ENCODE measurements around the gene GIMAP8. TPM values are rescaled to one million over a fixed set of nuclear protein-coding genes. Genes with fewer than 3 reads are reported as not detected.

GIMAP8 gene
- total RNA-seq, 1 experiment from 2014 or later: not detected

DNA sequence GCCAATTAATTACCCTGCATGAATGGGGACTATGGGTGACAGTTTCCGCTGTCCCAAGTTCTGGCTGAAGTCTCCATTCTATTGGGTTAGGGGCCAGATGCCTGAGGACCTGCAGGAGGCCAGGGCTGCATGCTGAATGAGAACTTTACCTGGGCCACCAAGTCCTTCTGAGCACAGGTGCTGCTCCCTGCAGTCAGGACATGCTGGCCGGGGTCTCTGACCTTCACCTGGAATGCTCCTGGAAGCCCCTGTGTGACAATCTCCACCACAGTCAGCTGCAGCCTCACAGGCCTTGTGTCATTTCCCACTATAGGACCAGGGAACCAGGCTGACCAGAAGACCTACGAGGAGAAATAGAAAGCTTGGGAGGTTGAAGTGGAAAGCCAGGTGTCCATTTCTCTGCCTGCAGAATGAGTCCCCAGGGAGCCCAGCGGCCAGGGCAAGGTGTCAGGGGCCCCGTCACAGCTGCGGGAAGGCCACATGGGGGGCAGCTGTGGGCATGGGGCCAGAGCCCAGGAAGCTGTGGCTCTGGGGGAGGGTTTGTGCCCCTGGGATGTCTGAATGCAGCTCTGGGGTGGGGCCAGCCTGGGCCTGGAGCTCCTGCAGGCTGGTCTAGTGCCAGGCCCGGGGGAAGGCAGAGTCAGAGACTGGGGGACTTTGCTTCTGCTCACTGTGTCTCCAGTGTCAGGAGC, 5.6 kb upstream of the GIMAP8 start:
- no peak overlapping the region for H2AK5ac ChIP-seq (ENCODE audit: insufficient read length, low read length)
- H3K4me3 Mint-ChIP-seq: no peak overlapping the region
- no peak for DNase-seq
- H3K4me1 Mint-ChIP-seq: peaks cover 5% of the 10 kb centered on the region in 2 experiments; a peak in 3 of 4 replicates
- no peak overlapping the region for H3K27ac ChIP-seq (ENCODE audit: insufficient read length, low read depth, low read length)
- H2BK15ac ChIP-seq (ENCODE audit: low read depth, low read length): no peak overlapping the region
- H3K79me2 ChIP-seq (ENCODE audit: insufficient read depth, low read length): no peaks in the 10 kb centered on the region
- H3K4me1 ChIP-seq (ENCODE audit: insufficient read depth, low read length): no peaks in the 10 kb centered on the region
- no peak overlapping the region for H3K56ac ChIP-seq (ENCODE audit: insufficient read length, low read depth, low read length)
- TF ChIP-seq, protein P1, sequence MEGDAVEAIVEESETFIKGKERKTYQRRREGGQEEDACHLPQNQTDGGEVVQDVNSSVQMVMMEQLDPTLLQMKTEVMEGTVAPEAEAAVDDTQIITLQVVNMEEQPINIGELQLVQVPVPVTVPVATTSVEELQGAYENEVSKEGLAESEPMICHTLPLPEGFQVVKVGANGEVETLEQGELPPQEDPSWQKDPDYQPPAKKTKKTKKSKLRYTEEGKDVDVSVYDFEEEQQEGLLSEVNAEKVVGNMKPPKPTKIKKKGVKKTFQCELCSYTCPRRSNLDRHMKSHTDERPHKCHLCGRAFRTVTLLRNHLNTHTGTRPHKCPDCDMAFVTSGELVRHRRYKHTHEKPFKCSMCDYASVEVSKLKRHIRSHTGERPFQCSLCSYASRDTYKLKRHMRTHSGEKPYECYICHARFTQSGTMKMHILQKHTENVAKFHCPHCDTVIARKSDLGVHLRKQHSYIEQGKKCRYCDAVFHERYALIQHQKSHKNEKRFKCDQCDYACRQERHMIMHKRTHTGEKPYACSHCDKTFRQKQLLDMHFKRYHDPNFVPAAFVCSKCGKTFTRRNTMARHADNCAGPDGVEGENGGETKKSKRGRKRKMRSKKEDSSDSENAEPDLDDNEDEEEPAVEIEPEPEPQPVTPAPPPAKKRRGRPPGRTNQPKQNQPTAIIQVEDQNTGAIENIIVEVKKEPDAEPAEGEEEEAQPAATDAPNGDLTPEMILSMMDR (conservative IDR thresholded peaks at IDR 0.05): no peak
- WGBS (ENCODE audit: extremely low coverage, insufficient read length, low lambda C conversion rate): no CpG with 5 or more reads among the region's 7 CpGs
- H4K5ac ChIP-seq (ENCODE audit: insufficient read length, low read depth, low read length): no peak overlapping the region
- no peak overlapping the region for H3K14ac ChIP-seq (ENCODE audit: insufficient read depth, low read length)
- no peak overlapping the region for H3K9ac ChIP-seq (ENCODE audit: extremely low read depth, insufficient read length, low read length)
- no peaks in the 10 kb centered on the region for H4K20me1 ChIP-seq (ENCODE audit: control insufficient read depth, insufficient read depth, insufficient read length)
- H3K9me3 ChIP-seq (ENCODE audit: control insufficient read depth, low read depth, low read length): no peaks in the 10 kb centered on the region
- H3K27me3 Mint-ChIP-seq (ENCODE audit: low read depth): peaks cover 79% of the 10 kb centered on the region
- H3T11ph ChIP-seq (ENCODE audit: low read length): no peak overlapping the region
- no peak overlapping the region for H4K91ac ChIP-seq (ENCODE audit: insufficient read length, low read depth, low read length)
- H3K27ac Mint-ChIP-seq: no peak overlapping the region
- H3K23ac ChIP-seq (ENCODE audit: insufficient read length, low read depth, low read length): no peak overlapping the region
- peaks cover 0 to 4% (median 0%) of the 10 kb centered on the region in 3 experiments; a peak in 1 of 7 replicates for H3K36me3 Mint-ChIP-seq (ENCODE audit: insufficient read depth in 1 of 3, low read depth in 3 of 3)
- no peak overlapping the region for H2BK5ac ChIP-seq (ENCODE audit: insufficient read length, low read length)
- no peaks in the 10 kb centered on the region for H3K23me2 ChIP-seq (ENCODE audit: insufficient read length, low read depth, low read length, poor library complexity, severe bottlenecking)
- H3K27me3 ChIP-seq (ENCODE audit: insufficient read depth, low read length): no peaks in the 10 kb centered on the region
- no peak overlapping the region for H3K4ac ChIP-seq (ENCODE audit: low read depth, low read length)
- no peak overlapping the region for H2BK120ac ChIP-seq (ENCODE audit: low read depth, low read length, poor library complexity, severe bottlenecking)
- no peak overlapping the region for H3K18ac ChIP-seq (ENCODE audit: insufficient read length, low read depth, low read length)
- H4K8ac ChIP-seq (replicated peaks; ENCODE audit: insufficient read length, low read depth, low read length): no peak overlapping the region
- peaks cover 6 to 11% of the 10 kb centered on the region in 2 experiments for H3K9me3 Mint-ChIP-seq
- H3K4me2 ChIP-seq (ENCODE audit: insufficient read depth, insufficient read length, low read length): no peak overlapping the region
- H2BK12ac ChIP-seq (ENCODE audit: insufficient read length, low read depth, low read length): no peak overlapping the region
- H2BK20ac ChIP-seq (ENCODE audit: low read depth, low read length, poor library complexity, severe bottlenecking): no peak overlapping the region
- H2AFZ ChIP-seq (ENCODE audit: low read length): no peak overlapping the region
- no peaks in the 10 kb centered on the region for H3K79me1 ChIP-seq (ENCODE audit: insufficient read depth, low read depth, low read length, poor library complexity, severe bottlenecking)

Measured in H9 (cell line).